ENCODE data around the gene SFMBT2.

The SFMBT2 gene

DNA sequence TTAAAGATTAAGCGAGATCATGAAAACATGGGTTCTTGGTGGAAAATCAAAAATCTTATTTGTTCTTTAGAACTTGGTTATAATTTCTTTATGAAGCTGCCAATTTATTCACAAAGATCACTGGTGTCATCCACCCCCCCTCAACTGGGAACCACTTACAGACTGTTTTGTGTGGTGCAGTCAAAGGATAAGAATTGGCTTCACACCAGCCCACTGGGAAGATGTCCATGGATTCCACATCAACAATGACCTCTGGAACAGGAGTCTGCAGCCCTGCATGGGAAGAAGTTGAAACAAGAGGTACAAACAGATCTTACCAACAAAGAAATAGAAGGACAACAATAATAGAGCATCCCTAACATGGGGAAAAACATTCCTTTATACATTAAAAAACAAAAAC is 205.2 kb downstream of the SFMBT2 start:
- Histone ChIP-seq H2BK5ac (ENCODE audit: low read depth, low read length, poor library complexity) (no peak overlapping the region), H2BK120ac (ENCODE audit: insufficient read depth, low read length, poor library complexity) (no peak overlapping the region), H3K18ac (ENCODE audit: low read length) (no peak overlapping the region), H3K79me1 (ENCODE audit: low read length) (no peaks in the 10 kb centered on the region), H4K91ac (ENCODE audit: low read depth, low read length) (no peak overlapping the region), H2AK5ac (ENCODE audit: low read length) (no peak overlapping the region), H3K14ac (ENCODE audit: low read length) (no peak overlapping the region), H3K79me2 (ENCODE audit: control insufficient read depth, insufficient read depth, low read length, poor library complexity) (no peaks in the 10 kb centered on the region), H3K4ac (ENCODE audit: low read depth, low read length) (no peak overlapping the region), H4K8ac (ENCODE audit: low read depth, low read length) (no peak overlapping the region), H4K12ac (ENCODE audit: low read depth, low read length) (no peak overlapping the region), H3K4me3 (ENCODE audit: low read depth, low read length) (no peak overlapping the region), H2BK12ac (ENCODE audit: low read length) (no peak overlapping the region), H3K9ac (ENCODE audit: low read length) (no peak overlapping the region), H3K36me3 (ENCODE audit: control insufficient read depth in 1 of 2, insufficient read depth in 2 of 2, low read length in 2 of 2) (peaks cover 0 to 2% of the 10 kb centered on the region in 2 experiments), H3K9me3 (ENCODE audit: insufficient read depth, low read depth, low read length) (peaks cover 2% of the 10 kb centered on the region), H3K27me3 (ENCODE audit: insufficient read depth, low read length) (no peaks in the 10 kb centered on the region), H3K23ac (ENCODE audit: low read length) (no peak overlapping the region), H2AFZ (ENCODE audit: insufficient read depth, low read length, poor library complexity) (no peak overlapping the region), H3K27ac (ENCODE audit: low read depth, low read length) (no peak overlapping the region), H3K4me2 (ENCODE audit: low read length) (no peak overlapping the region), H3K4me1 (ENCODE audit: control insufficient read depth in 1 of 2, insufficient read depth in 2 of 2, low read length in 2 of 2) (peaks cover 1 to 3% of the 10 kb centered on the region in 2 experiments)
- WGBS (ENCODE audit: extremely low coverage, insufficient coverage, insufficient read length), result no CpG with 5 or more reads among the region's 1 CpG
- DNase-seq, result no peak

GRCh38 chr10:7202793-7203355 is 208.0 kb downstream of the SFMBT2 start:
- Histone ChIP-seq H3K9ac (ENCODE audit: low read length) (no peak overlapping the region), H2BK120ac (ENCODE audit: insufficient read depth, low read length, poor library complexity) (no peak overlapping the region), H3K27ac (ENCODE audit: low read depth, low read length) (no peak overlapping the region), H3K4ac (ENCODE audit: low read depth, low read length) (no peak overlapping the region), H3K36me3 (ENCODE audit: control insufficient read depth in 1 of 2, insufficient read depth in 2 of 2, low read length in 2 of 2) (peaks cover 2% of the 10 kb centered on the region in 2 experiments), H3K23ac (ENCODE audit: low read length) (no peak overlapping the region), H2AFZ (ENCODE audit: insufficient read depth, low read length, poor library complexity) (no peak overlapping the region), H4K91ac (ENCODE audit: low read depth, low read length) (no peak overlapping the region), H3K4me1 (ENCODE audit: control insufficient read depth in 1 of 2, insufficient read depth in 2 of 2, low read length in 2 of 2) (no peaks in the 10 kb centered on the region), H2BK12ac (ENCODE audit: low read length) (no peak overlapping the region), H4K8ac (ENCODE audit: low read depth, low read length) (no peak overlapping the region), H3K4me3 (ENCODE audit: low read depth, low read length) (no peak overlapping the region), H3K4me2 (ENCODE audit: low read length) (no peak overlapping the region), H2AK5ac (ENCODE audit: low read length) (no peak overlapping the region), H3K79me2 (ENCODE audit: control insufficient read depth, insufficient read depth, low read length, poor library complexity) (no peaks in the 10 kb centered on the region), H4K12ac (ENCODE audit: low read depth, low read length) (no peak overlapping the region), H3K9me3 (ENCODE audit: insufficient read depth, low read depth, low read length) (peaks cover 2% of the 10 kb centered on the region), H3K79me1 (ENCODE audit: low read length) (no peaks in the 10 kb centered on the region), H2BK5ac (ENCODE audit: low read depth, low read length, poor library complexity) (no peak overlapping the region), H3K14ac (ENCODE audit: low read length) (no peak overlapping the region), H3K27me3 (ENCODE audit: insufficient read depth, low read length) (no peaks in the 10 kb centered on the region), H3K18ac (ENCODE audit: low read length) (no peak overlapping the region)
- no CpG with 5 or more reads among the region's 4 CpGs for WGBS (ENCODE audit: extremely low coverage, insufficient coverage, insufficient read length)
- no peak for DNase-seq

GRCh38 chr10:7199152-7199760 is 211.6 kb downstream of the SFMBT2 start:
- H3K27me3 ChIP-seq (ENCODE audit: insufficient read depth, low read length), result no peaks in the 10 kb centered on the region
- H4K12ac ChIP-seq (ENCODE audit: low read depth, low read length), result no peak overlapping the region
- H4K8ac ChIP-seq (ENCODE audit: low read depth, low read length), result no peak overlapping the region
- H3K9me3 ChIP-seq (ENCODE audit: insufficient read depth, low read depth, low read length), result peaks cover 2% of the 10 kb centered on the region
- H4K91ac ChIP-seq (ENCODE audit: low read depth, low read length), result no peak overlapping the region
- no CpG with 5 or more reads among the region's 3 CpGs for WGBS (ENCODE audit: extremely low coverage, insufficient coverage, insufficient read length)
- H2BK120ac ChIP-seq (ENCODE audit: insufficient read depth, low read length, poor library complexity), result no peak overlapping the region
- no peaks in the 10 kb centered on the region for H3K79me2 ChIP-seq (ENCODE audit: control insufficient read depth, insufficient read depth, low read length, poor library complexity)
- H3K9ac ChIP-seq (ENCODE audit: low read length), result no peak overlapping the region
- no peak overlapping the region for H2BK12ac ChIP-seq (ENCODE audit: low read length)
- H3K4ac ChIP-seq (ENCODE audit: low read depth, low read length), result no peak overlapping the region
- H2AK5ac ChIP-seq (ENCODE audit: low read length), result no peak overlapping the region
- H3K79me1 ChIP-seq (ENCODE audit: low read length), result no peaks in the 10 kb centered on the region
- DNase-seq, result no peak
- H3K27ac ChIP-seq (ENCODE audit: low read depth, low read length), result no peak overlapping the region
- peaks cover 2 to 4% of the 10 kb centered on the region in 2 experiments for H3K36me3 ChIP-seq (ENCODE audit: control insufficient read depth in 1 of 2, insufficient read depth in 2 of 2, low read length in 2 of 2)
- H3K4me1 ChIP-seq (ENCODE audit: control insufficient read depth in 1 of 2, insufficient read depth in 2 of 2, low read length in 2 of 2), result no peaks in the 10 kb centered on the region
- no peak overlapping the region for H3K18ac ChIP-seq (ENCODE audit: low read length)
- no peak overlapping the region for H2BK5ac ChIP-seq (ENCODE audit: low read depth, low read length, poor library complexity)
- no peak overlapping the region for H3K14ac ChIP-seq (ENCODE audit: low read length)
- H3K4me3 ChIP-seq (ENCODE audit: low read depth, low read length), result no peak overlapping the region
- H3K23ac ChIP-seq (ENCODE audit: low read length), result no peak overlapping the region
- no peak overlapping the region for H3K4me2 ChIP-seq (ENCODE audit: low read length)
- H2AFZ ChIP-seq (ENCODE audit: insufficient read depth, low read length, poor library complexity), result no peak overlapping the region

DNA sequence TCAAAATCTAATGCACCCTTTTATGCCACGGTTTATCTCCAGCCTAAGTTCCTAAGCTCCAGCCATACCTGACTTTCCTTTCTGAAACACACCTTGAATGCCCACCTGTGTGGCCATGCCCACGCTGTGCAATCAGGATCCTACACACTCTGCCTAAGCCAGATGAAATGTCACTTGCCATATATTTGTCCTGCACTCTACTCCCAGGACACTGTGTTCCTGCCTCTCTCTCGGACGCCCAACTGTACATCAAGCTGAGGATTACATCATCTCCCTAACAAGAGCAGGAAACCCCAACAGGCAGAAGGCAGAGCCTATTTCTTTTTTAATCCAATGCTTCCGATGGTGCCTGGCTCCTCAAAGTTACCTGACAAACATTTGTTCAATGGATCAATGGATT is 214.6 kb downstream of the SFMBT2 start:
- no CpG with 5 or more reads among the region's 5 CpGs for WGBS (ENCODE audit: extremely low coverage, insufficient coverage, insufficient read length)
- Histone ChIP-seq H4K91ac (ENCODE audit: low read depth, low read length) (no peak overlapping the region), H3K27me3 (ENCODE audit: insufficient read depth, low read length) (no peaks in the 10 kb centered on the region), H3K36me3 (ENCODE audit: control insufficient read depth in 1 of 2, insufficient read depth in 2 of 2, low read length in 2 of 2) (peaks cover 2 to 4% of the 10 kb centered on the region in 2 experiments), H3K9ac (ENCODE audit: low read length) (no peak overlapping the region), H4K8ac (ENCODE audit: low read depth, low read length) (no peak overlapping the region), H3K18ac (ENCODE audit: low read length) (no peak overlapping the region), H2BK120ac (ENCODE audit: insufficient read depth, low read length, poor library complexity) (no peak overlapping the region), H3K4ac (ENCODE audit: low read depth, low read length) (no peak overlapping the region), H3K79me2 (ENCODE audit: control insufficient read depth, insufficient read depth, low read length, poor library complexity) (no peaks in the 10 kb centered on the region), H3K4me1 (ENCODE audit: control insufficient read depth in 1 of 2, insufficient read depth in 2 of 2, low read length in 2 of 2) (no peaks in the 10 kb centered on the region), H2BK5ac (ENCODE audit: low read depth, low read length, poor library complexity) (no peak overlapping the region), H3K4me3 (ENCODE audit: low read depth, low read length) (no peak overlapping the region), H3K79me1 (ENCODE audit: low read length) (no peaks in the 10 kb centered on the region), H3K14ac (ENCODE audit: low read length) (no peak overlapping the region), H3K23ac (ENCODE audit: low read length) (no peak overlapping the region), H2BK12ac (ENCODE audit: low read length) (no peak overlapping the region), H4K12ac (ENCODE audit: low read depth, low read length) (no peak overlapping the region), H2AK5ac (ENCODE audit: low read length) (no peak overlapping the region), H3K9me3 (ENCODE audit: insufficient read depth, low read depth, low read length) (no peaks in the 10 kb centered on the region), H2AFZ (ENCODE audit: insufficient read depth, low read length, poor library complexity) (no peak overlapping the region), H3K27ac (ENCODE audit: low read depth, low read length) (no peak overlapping the region), H3K4me2 (ENCODE audit: low read length) (no peak overlapping the region)
- DNase-seq, result no peak

All from trophoblast cell (in vitro differentiated cells and primary cell).